ENCODE results near the gene COP1. TPM values are rescaled to one million over a fixed set of nuclear protein-coding genes. Genes with fewer than 3 reads are reported as not detected.

COP1 gene
- total RNA-seq, 1 donor from 2014 or later: 40.9 TPM

GRCh38 chr1:175895966-175896365, 311.1 kb downstream of the COP1 start:
- no peak for DNase-seq (ENCODE audit: low spot score)

Data from mucosa of gallbladder (tissue), 1 donor.